ENCODE results near the gene USE1. TPM values are rescaled to one million over a fixed set of nuclear protein-coding genes. Genes with fewer than 3 reads are reported as not detected.

Gene USE1
- total RNA-seq, 4 donors from 2014 or later: 11.3 to 24.0 (median 17.9) TPM

- ATAC-seq: peak; percentile 20
- WGBS, 2 donors (ENCODE audit: low coverage in 1 of 2): 0% methylated on average over 2 of the region's 52 CpGs; no CpG with 5 or more reads in 1 of the 2 donors
- Histone ChIP-seq H3K27ac (peak overlapping the region; percentile 74 to 94 (median 86)), H3K4me1 (peaks cover 0 to 62% (median 31%) of the 10 kb centered on the region in 3 donors), H3K27me3 (no peaks in the 10 kb centered on the region), H3K9me3 (no peaks in the 10 kb centered on the region), H3K36me3 (peaks cover 0 to 19% of the 10 kb centered on the region in 2 donors), H3K4me3 (peak overlapping the region; percentile 92 to 93)
- TF ChIP-seq EP300 (IDR thresholded peaks at IDR 0.05): no peak
- no peak for TF ChIP-seq CTCF (IDR thresholded peaks at IDR 0.05)
Observed at GRCh38 chr19:17243830-17244617, 28.9 kb downstream of the USE1 start.

- no peaks in the 10 kb centered on the region for H3K9me3 ChIP-seq
- WGBS, 2 donors (ENCODE audit: low coverage in 1 of 2): 0% methylated on average over 10 of the region's 100 CpGs; no CpG with 5 or more reads in 1 of the 2 donors
- peak; percentile 9 for ATAC-seq
- H3K4me3 ChIP-seq: peak overlapping the region; percentile 92 to 93
- H3K4me1 ChIP-seq: peaks cover 0 to 62% (median 31%) of the 10 kb centered on the region in 3 donors
- H3K36me3 ChIP-seq: peaks cover 0 to 10% of the 10 kb centered on the region in 2 donors
- H3K27ac ChIP-seq: peak overlapping the region; percentile 74 to 94 (median 86)
- no peaks in the 10 kb centered on the region for H3K27me3 ChIP-seq
- TF ChIP-seq POLR2AphosphoS5 (IDR thresholded peaks at IDR 0.05): no peak
Observed at GRCh38 chr19:17244618-17245534, 29.7 kb downstream of the USE1 start.

DNA sequence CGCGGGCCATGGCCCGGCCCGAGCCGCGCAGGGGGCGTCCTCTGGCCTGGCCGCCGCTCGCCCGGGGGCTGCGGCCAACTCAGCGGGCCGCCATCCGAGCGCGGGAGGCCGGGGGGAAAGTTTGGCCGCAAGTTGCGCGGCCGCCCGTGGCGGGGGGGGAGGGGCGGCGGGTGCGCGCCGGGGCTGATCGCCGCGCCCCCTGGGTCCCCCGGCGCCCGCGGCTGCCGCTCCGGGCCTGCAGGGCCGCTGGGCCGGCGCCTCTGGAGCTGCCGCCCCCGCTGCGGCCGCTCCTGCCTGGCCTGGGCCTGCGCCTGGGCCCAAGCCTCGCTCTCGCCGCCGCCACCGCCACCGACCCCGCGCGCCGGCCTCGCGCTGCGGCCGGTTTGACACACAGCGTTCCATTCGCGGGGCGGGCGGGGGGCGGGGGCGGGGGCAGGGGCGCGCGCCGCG is 30.4 kb downstream of the USE1 start, which contains the start of gene NR2F6:
Gene NR2F6, minus strand, starts transcription at position 385 of the 450 bp plus-strand sequence. CDS start 699 bp downstream, outside the sequence.
- H3K36me3 ChIP-seq: peaks cover 0 to 3% of the 10 kb centered on the region in 2 donors
- no CpG with 5 or more reads among the region's 72 CpGs for WGBS, 2 donors (ENCODE audit: low coverage in 1 of 2)
- H3K9me3 ChIP-seq: no peaks in the 10 kb centered on the region
- H3K27me3 ChIP-seq: no peaks in the 10 kb centered on the region
- peak; percentile 23 to 54 for TF ChIP-seq POLR2A (IDR thresholded peaks at IDR 0.05)
- TF ChIP-seq CTCF (IDR thresholded peaks at IDR 0.05): no peak
- peak; percentile 53 for TF ChIP-seq POLR2AphosphoS5 (IDR thresholded peaks at IDR 0.05)
- TF ChIP-seq EP300 (IDR thresholded peaks at IDR 0.05): no peak
- no peak for ATAC-seq
- peaks cover 0 to 62% (median 31%) of the 10 kb centered on the region in 3 donors for H3K4me1 ChIP-seq
- peak within 1 kb of the TSS; percentile 92 to 93 for H3K4me3 ChIP-seq
- H3K27ac ChIP-seq: peak within 1 kb of the TSS; percentile 74 to 94 (median 86)

GRCh38 chr19:17246681-17247425 is 31.7 kb downstream of the USE1 start:
- peak; percentile 3 for ATAC-seq
- 4 to 30% methylated on average over 6 to 15 of the region's 21 CpGs for WGBS, 2 donors (ENCODE audit: low coverage in 1 of 2)
- TF ChIP-seq POLR2A (IDR thresholded peaks at IDR 0.05): no peak
- TF ChIP-seq CTCF (IDR thresholded peaks at IDR 0.05): no peak
- no peak for TF ChIP-seq POLR2AphosphoS5 (IDR thresholded peaks at IDR 0.05)
- TF ChIP-seq EP300 (IDR thresholded peaks at IDR 0.05): no peak
- Histone ChIP-seq H3K36me3 (no peaks in the 10 kb centered on the region), H3K27me3 (no peaks in the 10 kb centered on the region), H3K27ac (peak overlapping the region; percentile 47 to 94 (median 86)), H3K4me1 (peaks cover 0 to 53% (median 23%) of the 10 kb centered on the region in 3 donors), H3K4me3 (peak overlapping the region; percentile 52 to 92), H3K9me3 (no peaks in the 10 kb centered on the region)
